Measurements from ENCODE around the gene SYT1.

Gene SYT1

DNA sequence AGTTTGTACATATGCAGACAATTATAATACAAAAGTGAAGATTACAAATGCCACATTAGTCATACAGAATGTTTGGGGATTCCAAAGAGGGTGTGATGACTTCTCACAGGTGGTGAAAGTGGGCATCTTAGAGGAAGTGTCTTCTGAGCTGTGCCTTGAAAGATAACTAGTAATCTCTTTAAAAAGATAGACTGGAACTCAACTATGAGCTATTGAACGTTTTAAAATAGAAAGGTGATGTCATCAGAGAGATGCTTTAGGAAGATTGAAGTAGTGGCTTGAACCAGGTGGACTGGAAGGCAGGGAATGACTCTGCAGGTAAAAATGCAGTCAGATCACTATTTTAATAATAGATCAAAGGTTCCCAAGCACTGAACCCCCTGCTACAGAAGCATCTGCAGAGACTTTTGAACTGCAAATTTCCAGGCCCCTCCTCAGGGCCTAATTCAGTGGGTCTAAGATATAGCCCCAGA lies 50.3 kb downstream of the SYT1 start:
- no peaks in the 10 kb centered on the region for H3K36me3 ChIP-seq (ENCODE audit: control insufficient read depth in 1 of 2, insufficient read depth in 2 of 2, low read depth in 1 of 2, low read length in 2 of 2)
- H3K9me3 ChIP-seq (ENCODE audit: control insufficient read depth, low read length): no peaks in the 10 kb centered on the region
- H3K4me1 ChIP-seq (ENCODE audit: control insufficient read depth, insufficient read depth, low read depth, low read length): peaks cover 2% of the 10 kb centered on the region
- 0% methylated on average over 1 of the region's 1 CpG for WGBS
- H3K9ac ChIP-seq (ENCODE audit: low read length): no peak overlapping the region
- DNase-seq: no peak
- H3K27ac ChIP-seq (ENCODE audit: low read length, poor library complexity, severe bottlenecking): no peak overlapping the region
- H3K18ac ChIP-seq (ENCODE audit: low read depth in 1 of 2, low read length in 2 of 2): no peak overlapping the region
- H2BK120ac ChIP-seq (ENCODE audit: low read depth, low read length): no peak overlapping the region
- H3K4ac ChIP-seq (ENCODE audit: low read depth in 1 of 2, low read length in 2 of 2): no peak overlapping the region
- H2BK5ac ChIP-seq (ENCODE audit: low read depth, low read length, poor library complexity, severe bottlenecking): no peak overlapping the region
- H4K91ac ChIP-seq (ENCODE audit: low read length): no peak overlapping the region
- H3K4me2 ChIP-seq (ENCODE audit: low read length, poor library complexity, severe bottlenecking): no peak overlapping the region
- H2BK15ac ChIP-seq (ENCODE audit: low read depth, poor library complexity, severe bottlenecking): no peak overlapping the region
- H2AFZ ChIP-seq (ENCODE audit: low read depth, low read length): no peak overlapping the region
- no peak overlapping the region for H4K8ac ChIP-seq (ENCODE audit: low read length)
- H3K4me3 ChIP-seq (ENCODE audit: insufficient read depth in 1 of 2, low read depth in 1 of 2, low read length in 2 of 2): no peak overlapping the region
- no peak overlapping the region for H2BK12ac ChIP-seq (ENCODE audit: low read length in 2 of 2)
- H3K23ac ChIP-seq (ENCODE audit: low read length in 2 of 2): no peak overlapping the region
- no peaks in the 10 kb centered on the region for H3K27me3 ChIP-seq (ENCODE audit: control insufficient read depth in 1 of 2, insufficient read depth in 1 of 2, low read length in 2 of 2)
- no peak overlapping the region for H2AK5ac ChIP-seq (ENCODE audit: low read length, severe bottlenecking)
- H3K14ac ChIP-seq (ENCODE audit: low read length in 2 of 2): no peak overlapping the region
- H3K79me1 ChIP-seq (replicated peaks; ENCODE audit: low read length, poor library complexity, severe bottlenecking): peaks cover 5% of the 10 kb centered on the region

DNA sequence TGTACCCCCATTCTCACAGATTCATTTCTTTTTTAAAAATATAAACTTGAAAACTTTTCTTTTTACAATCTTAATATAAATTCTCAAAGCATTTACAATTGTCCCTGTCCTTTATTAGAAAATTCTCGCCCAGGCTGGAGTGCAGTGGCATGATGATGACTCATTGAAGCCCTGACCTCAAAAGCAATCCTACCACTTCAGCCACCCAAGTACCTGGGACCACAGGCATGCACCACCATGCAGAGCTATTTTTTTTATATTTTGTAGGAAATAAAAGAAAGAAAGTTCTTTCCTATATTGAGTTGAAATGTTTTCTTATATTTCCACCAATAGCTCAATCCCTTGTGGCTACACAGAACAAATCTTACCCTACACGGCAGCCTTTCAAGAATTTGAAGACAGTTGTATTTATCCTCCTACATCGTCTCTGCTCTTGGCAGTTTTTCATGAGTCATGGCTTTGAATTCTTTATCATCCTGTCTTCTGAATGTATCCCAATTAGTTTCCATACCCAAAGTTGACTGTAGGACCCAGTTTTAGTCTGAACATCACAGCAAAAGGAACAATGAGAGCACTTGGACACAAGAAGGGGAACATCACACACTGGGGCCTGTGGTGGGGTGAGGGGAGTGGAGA lies 52.4 kb downstream of the SYT1 start:
- H3K14ac ChIP-seq (ENCODE audit: low read length in 2 of 2): no peak overlapping the region
- no peak overlapping the region for H2BK5ac ChIP-seq (ENCODE audit: low read depth, low read length, poor library complexity, severe bottlenecking)
- peaks cover 2% of the 10 kb centered on the region for H3K4me1 ChIP-seq (ENCODE audit: control insufficient read depth, insufficient read depth, low read depth, low read length)
- H3K9ac ChIP-seq (ENCODE audit: low read length): no peak overlapping the region
- H3K23ac ChIP-seq (ENCODE audit: low read length in 2 of 2): no peak overlapping the region
- no peak overlapping the region for H3K4ac ChIP-seq (ENCODE audit: low read depth in 1 of 2, low read length in 2 of 2)
- no peaks in the 10 kb centered on the region for H3K36me3 ChIP-seq (ENCODE audit: control insufficient read depth in 1 of 2, insufficient read depth in 2 of 2, low read depth in 1 of 2, low read length in 2 of 2)
- no peak overlapping the region for H4K91ac ChIP-seq (ENCODE audit: low read length)
- H3K4me2 ChIP-seq (ENCODE audit: low read length, poor library complexity, severe bottlenecking): no peak overlapping the region
- no peak overlapping the region for H2BK120ac ChIP-seq (ENCODE audit: low read depth, low read length)
- peak; percentile 63 for DNase-seq
- no peak overlapping the region for H2AFZ ChIP-seq (ENCODE audit: low read depth, low read length)
- H3K9me3 ChIP-seq (ENCODE audit: control insufficient read depth, low read length): no peaks in the 10 kb centered on the region
- no peak overlapping the region for H4K8ac ChIP-seq (ENCODE audit: low read length)
- H3K27me3 ChIP-seq (ENCODE audit: control insufficient read depth in 1 of 2, insufficient read depth in 1 of 2, low read length in 2 of 2): no peaks in the 10 kb centered on the region
- WGBS: 17% methylated on average over 3 of the region's 3 CpGs
- H2BK15ac ChIP-seq (ENCODE audit: low read depth, poor library complexity, severe bottlenecking): no peak overlapping the region
- H2AK5ac ChIP-seq (ENCODE audit: low read length, severe bottlenecking): no peak overlapping the region
- H3K4me3 ChIP-seq (ENCODE audit: insufficient read depth in 1 of 2, low read depth in 1 of 2, low read length in 2 of 2): no peak overlapping the region
- peaks cover 5% of the 10 kb centered on the region for H3K79me1 ChIP-seq (replicated peaks; ENCODE audit: low read length, poor library complexity, severe bottlenecking)
- peak overlapping the region; percentile 41 for H3K27ac ChIP-seq (ENCODE audit: low read length, poor library complexity, severe bottlenecking)
- H3K18ac ChIP-seq (ENCODE audit: low read depth in 1 of 2, low read length in 2 of 2): no peak overlapping the region
- no peak overlapping the region for H2BK12ac ChIP-seq (ENCODE audit: low read length in 2 of 2)

DNA sequence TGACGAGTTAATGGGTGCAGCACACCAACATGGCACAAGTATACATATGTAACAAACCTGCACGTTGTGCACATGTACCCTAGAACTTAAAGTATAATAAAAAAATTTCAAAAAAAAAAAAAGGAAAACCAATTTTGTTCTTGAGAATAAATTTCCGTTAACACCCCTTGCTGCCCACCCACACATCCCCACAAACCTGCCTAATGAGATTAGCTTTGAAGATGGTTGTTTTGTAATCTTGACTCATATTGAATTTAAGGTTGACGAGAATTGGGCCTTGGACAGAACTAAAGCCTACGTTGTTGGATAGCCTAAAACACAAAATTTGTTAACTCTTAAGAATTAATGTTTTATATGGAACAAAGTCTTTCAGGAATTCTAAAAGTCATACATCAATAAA lies 52.9 kb downstream of the SYT1 start:
- WGBS: no CpG with 5 or more reads among the region's 5 CpGs
- Histone ChIP-seq H3K4me3 (ENCODE audit: insufficient read depth in 1 of 2, low read depth in 1 of 2, low read length in 2 of 2) (no peak overlapping the region), H4K8ac (ENCODE audit: low read length) (no peak overlapping the region), H2BK120ac (ENCODE audit: low read depth, low read length) (no peak overlapping the region), H3K9ac (ENCODE audit: low read length) (no peak overlapping the region), H2BK12ac (ENCODE audit: low read length in 2 of 2) (no peak overlapping the region), H2AK5ac (ENCODE audit: low read length, severe bottlenecking) (no peak overlapping the region), H3K4me2 (ENCODE audit: low read length, poor library complexity, severe bottlenecking) (no peak overlapping the region), H3K18ac (ENCODE audit: low read depth in 1 of 2, low read length in 2 of 2) (no peak overlapping the region), H2BK5ac (ENCODE audit: low read depth, low read length, poor library complexity, severe bottlenecking) (no peak overlapping the region), H2AFZ (ENCODE audit: low read depth, low read length) (no peak overlapping the region), H3K14ac (ENCODE audit: low read length in 2 of 2) (no peak overlapping the region), H2BK15ac (ENCODE audit: low read depth, poor library complexity, severe bottlenecking) (no peak overlapping the region), H3K36me3 (ENCODE audit: control insufficient read depth in 1 of 2, insufficient read depth in 2 of 2, low read depth in 1 of 2, low read length in 2 of 2) (no peaks in the 10 kb centered on the region), H3K9me3 (ENCODE audit: control insufficient read depth, low read length) (no peaks in the 10 kb centered on the region), H3K27me3 (ENCODE audit: control insufficient read depth in 1 of 2, insufficient read depth in 1 of 2, low read length in 2 of 2) (no peaks in the 10 kb centered on the region), H3K23ac (ENCODE audit: low read length in 2 of 2) (no peak overlapping the region), H3K79me1 (replicated peaks; ENCODE audit: low read length, poor library complexity, severe bottlenecking) (peaks cover 5% of the 10 kb centered on the region), H3K4ac (ENCODE audit: low read depth in 1 of 2, low read length in 2 of 2) (no peak overlapping the region), H3K4me1 (ENCODE audit: control insufficient read depth, insufficient read depth, low read depth, low read length) (peaks cover 2% of the 10 kb centered on the region), H4K91ac (ENCODE audit: low read length) (no peak overlapping the region), H3K27ac (ENCODE audit: low read length, poor library complexity, severe bottlenecking) (no peak overlapping the region)
- DNase-seq: no peak

DNA sequence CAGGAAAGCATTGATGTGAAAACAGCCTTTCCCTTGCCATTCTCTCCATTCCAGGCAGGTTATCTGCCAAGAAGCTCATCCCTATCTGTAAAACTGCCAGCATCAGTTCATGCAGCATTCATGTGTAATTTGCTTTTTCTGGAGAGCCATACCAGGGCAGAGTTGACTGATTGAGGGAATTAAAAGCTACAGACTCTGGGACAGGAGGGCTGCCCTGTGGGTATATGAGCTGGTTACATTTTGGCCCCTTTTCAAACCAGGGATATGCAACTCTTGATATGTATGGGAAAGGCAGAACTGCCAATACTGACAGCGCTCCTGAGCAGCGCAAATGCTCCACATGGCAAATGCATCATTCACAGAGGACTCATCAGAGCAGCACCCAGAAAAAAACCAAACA lies 53.7 kb downstream of the SYT1 start:
- Histone ChIP-seq H2BK15ac (ENCODE audit: low read depth, poor library complexity, severe bottlenecking) (no peak overlapping the region), H4K91ac (ENCODE audit: low read length) (no peak overlapping the region), H3K23ac (ENCODE audit: low read length in 2 of 2) (no peak overlapping the region), H2BK12ac (ENCODE audit: low read length in 2 of 2) (no peak overlapping the region), H3K27ac (ENCODE audit: low read length, poor library complexity, severe bottlenecking) (no peak overlapping the region), H2AFZ (ENCODE audit: low read depth, low read length) (no peak overlapping the region), H3K4me3 (ENCODE audit: insufficient read depth in 1 of 2, low read depth in 1 of 2, low read length in 2 of 2) (no peak overlapping the region), H2BK5ac (ENCODE audit: low read depth, low read length, poor library complexity, severe bottlenecking) (no peak overlapping the region), H2AK5ac (ENCODE audit: low read length, severe bottlenecking) (no peak overlapping the region), H3K36me3 (ENCODE audit: control insufficient read depth in 1 of 2, insufficient read depth in 2 of 2, low read depth in 1 of 2, low read length in 2 of 2) (no peaks in the 10 kb centered on the region), H3K79me1 (replicated peaks; ENCODE audit: low read length, poor library complexity, severe bottlenecking) (peaks cover 5% of the 10 kb centered on the region), H3K18ac (ENCODE audit: low read depth in 1 of 2, low read length in 2 of 2) (no peak overlapping the region), H4K8ac (ENCODE audit: low read length) (no peak overlapping the region), H3K14ac (ENCODE audit: low read length in 2 of 2) (no peak overlapping the region), H3K4me1 (ENCODE audit: control insufficient read depth, insufficient read depth, low read depth, low read length) (peaks cover 2% of the 10 kb centered on the region), H3K4ac (ENCODE audit: low read depth in 1 of 2, low read length in 2 of 2) (no peak overlapping the region), H3K9me3 (ENCODE audit: control insufficient read depth, low read length) (no peaks in the 10 kb centered on the region), H3K27me3 (ENCODE audit: control insufficient read depth in 1 of 2, insufficient read depth in 1 of 2, low read length in 2 of 2) (no peaks in the 10 kb centered on the region), H3K9ac (ENCODE audit: low read length) (no peak overlapping the region), H2BK120ac (ENCODE audit: low read depth, low read length) (no peak overlapping the region), H3K4me2 (ENCODE audit: low read length, poor library complexity, severe bottlenecking) (no peak overlapping the region)
- WGBS: no CpG with 5 or more reads among the region's 2 CpGs
- DNase-seq: no peak
